ENCODE measurements around the gene B3GAT1.

B3GAT1 gene

GRCh38 chr11:134333312-134333711, 78.7 kb downstream of the B3GAT1 start:
- DNase-seq = no peak

DNA sequence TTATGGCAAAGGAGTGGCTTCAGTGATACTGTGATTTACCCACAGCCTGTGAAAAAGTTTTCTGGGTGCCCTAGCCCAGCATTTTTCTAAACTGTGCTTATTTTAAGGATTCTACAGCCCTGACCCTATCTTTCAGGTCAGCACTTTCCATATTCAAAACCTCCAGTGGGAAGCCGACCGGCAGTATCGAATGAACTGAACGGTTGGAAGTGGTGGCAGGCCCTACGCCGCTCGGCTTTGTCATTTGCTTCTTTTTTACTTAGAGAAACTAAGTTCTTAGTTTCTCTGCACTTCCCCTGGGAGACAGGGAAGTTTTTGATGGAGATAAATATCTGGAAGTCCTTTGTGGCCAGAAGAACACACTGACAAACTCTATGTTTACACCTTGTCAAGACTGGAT, 79.3 kb downstream of the B3GAT1 start:
- DNase-seq = no peak

DNA sequence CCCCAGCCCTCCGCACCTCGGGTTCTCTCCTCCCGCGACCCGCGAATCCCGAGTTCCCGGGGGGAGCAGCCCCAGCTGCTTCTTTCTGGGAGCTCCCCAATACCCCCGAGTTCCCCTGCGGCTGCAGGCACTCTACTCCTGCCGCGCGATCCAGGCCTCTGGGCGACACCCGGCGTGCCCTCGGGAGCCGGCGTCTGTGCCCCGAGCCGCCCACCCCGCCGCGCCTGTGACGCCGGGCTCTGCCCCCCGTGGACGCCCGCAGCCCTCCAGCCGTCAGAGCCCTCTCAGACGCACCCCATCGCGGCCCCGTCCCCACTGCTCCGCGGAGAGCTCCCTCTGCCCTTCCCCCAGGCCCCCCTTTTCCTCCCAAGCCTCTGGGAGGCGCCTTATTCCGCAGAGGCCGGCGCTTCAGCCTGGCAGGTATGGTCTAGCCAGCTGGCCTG, 79.8 kb downstream of the B3GAT1 start:
- no peak for DNase-seq

DNA sequence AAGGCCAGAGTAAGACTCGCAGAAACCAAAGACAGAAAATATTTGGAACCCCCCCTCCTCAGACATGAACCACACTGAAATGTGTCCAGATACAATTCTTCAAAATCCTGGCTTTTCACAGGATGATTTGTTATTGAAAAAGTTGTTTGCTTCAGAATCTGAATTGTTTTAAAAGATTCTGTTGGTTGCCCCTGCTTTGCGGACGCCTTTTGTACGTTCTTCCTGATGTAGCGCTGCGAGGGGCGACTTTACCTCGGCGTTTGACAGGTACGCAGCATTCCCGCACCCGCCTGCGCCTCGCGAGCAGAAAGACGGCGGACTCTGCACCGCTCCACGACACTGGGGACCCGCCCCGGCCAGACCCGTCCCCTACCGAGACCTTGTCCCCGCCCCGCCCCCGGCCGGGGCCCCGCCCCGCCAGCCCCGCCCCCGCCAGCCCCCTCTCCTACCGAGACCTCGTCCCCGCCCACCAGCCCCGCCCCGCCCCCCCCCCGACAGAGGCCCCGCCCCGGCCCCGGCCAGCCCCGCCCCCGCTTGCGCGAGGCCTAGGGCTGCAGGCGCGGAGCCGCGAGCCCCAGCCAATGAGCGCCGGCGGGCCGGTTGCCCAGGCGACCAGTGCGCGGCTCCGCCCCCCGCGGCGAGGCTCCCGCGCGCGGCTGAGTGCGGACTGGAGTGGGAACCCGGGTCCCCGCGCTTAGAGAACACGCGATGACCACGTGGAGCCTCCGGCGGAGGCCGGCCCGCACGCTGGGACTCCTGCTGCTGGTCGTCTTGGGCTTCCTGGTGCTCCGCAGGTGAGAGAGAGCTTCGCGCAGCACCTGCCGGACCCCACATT, 80.5 kb downstream of the B3GAT1 start, which contains the start of gene GLB1L2:
TSS of gene GLB1L2 (plus strand) at position 635 of the 835 bp plus-strand sequence. CDS start at position 709, 74 bp downstream.
- DNase-seq = peak; percentile 16 to 47

- no peak for DNase-seq
Observed at GRCh38 chr11:134330611-134331353, 81.3 kb downstream of the B3GAT1 start.

Data from inflammatory macrophage (primary cell).